Endothelial cell of umbilical vein (primary cell): Measurements from ENCODE around the gene RNGTT.

ENCODE experiments used
- EZH2 ChIP-seq: IDR thresholded peaks from 2 replicates; pipeline ENCODE4 v1.6.1; 2012; ENCODE audit warnings: borderline replicate concordance, low read depth, mild to moderate bottlenecking, moderate library complexity, low read length, inconsistent platforms; ENCODE audit not compliant: severe bottlenecking
- JUN ChIP-seq: IDR thresholded peaks from 2 replicates; pipeline ENCODE4 v1.6.1; 2011; ENCODE audit warnings: borderline replicate concordance, low read depth; ENCODE audit not compliant: insufficient read length, insufficient read depth
- MAX ChIP-seq: IDR thresholded peaks from 2 replicates; pipeline ENCODE4 v1.6.1; 2011; ENCODE audit not compliant: insufficient read depth, insufficient read length
- MYC ChIP-seq: IDR thresholded peaks from one replicate; pipeline ENCODE4 v1.6.1; 2011; ENCODE audit warnings: mild to moderate bottlenecking, low read depth, low read length
- POLR2A ChIP-seq: IDR thresholded peaks from 2 replicates; pipeline ENCODE4 v1.6.1; 2012; ENCODE audit warnings: low read depth, mild to moderate bottlenecking, control low read depth, low read length
- POLR2AphosphoS5 ChIP-seq: IDR thresholded peaks from 2 replicates; pipeline ENCODE4 v1.6.1; 2012; ENCODE audit warnings: low read depth, mild to moderate bottlenecking, control low read depth, low read length, moderate library complexity; ENCODE audit not compliant: insufficient read depth
- TF ChIP-seq, protein P1 (sequence below), 2 donors: IDR thresholded peaks; 1 replicate in 1 of 2; 2 replicates in 1 of 2; pipeline ENCODE4 v1.5.1; 2011; ENCODE audit warnings: low read length in 2 of 2, mild to moderate bottlenecking in 2 of 2, moderate library complexity in 2 of 2, control low read depth in 1 of 2, inconsistent platforms in 1 of 2, low read depth in 1 of 2; ENCODE audit not compliant: insufficient read depth in 1 of 2; ENCODE audit errors: extremely low read depth in 1 of 2

DNA sequence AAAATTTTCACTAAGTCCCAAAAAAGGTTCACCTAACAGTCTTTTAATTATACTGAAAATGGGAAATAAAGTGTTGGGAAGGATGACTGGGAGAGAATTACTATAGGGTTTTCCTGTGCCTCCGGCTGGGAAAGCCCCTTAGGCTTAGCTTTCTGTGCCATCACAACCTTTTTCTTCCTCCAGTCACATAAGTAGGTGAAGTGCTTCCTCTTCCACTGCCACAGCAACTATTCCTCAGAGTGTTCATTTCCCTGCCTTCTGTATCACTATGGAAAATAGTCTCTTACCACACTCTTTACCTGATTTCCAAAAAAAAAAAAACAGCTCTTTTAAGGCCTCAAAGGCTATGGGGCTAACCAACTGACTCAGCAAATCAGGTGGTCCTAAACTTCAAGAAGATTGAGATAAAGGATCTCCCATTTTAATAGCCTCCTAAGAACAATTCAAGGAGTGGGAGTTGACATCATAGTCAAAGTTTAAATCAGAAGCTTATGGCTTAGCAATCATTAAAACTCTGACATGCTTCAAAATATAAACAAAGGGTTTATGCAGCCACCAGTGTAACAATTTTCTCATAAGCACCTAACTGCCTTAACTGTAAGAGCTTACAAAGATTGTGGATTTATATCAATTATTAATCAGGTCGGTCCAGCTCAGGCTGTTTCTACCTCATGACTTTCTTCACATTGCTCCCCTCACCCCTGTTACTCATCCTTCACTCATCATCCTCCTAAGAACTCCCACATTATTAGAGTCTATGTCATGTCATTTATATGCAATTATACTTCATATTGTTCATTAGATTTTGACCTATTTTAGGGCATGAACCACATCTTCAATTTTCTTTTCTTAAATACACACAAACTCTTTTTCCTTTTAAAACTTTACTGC, 95.3 kb downstream of the RNGTT start:
- TF ChIP-seq POLR2A (no peak), POLR2AphosphoS5 (no peak), MAX (no peak), MYC (no peak), EZH2 (no peak), JUN (no peak)
- TF ChIP-seq, protein P1, sequence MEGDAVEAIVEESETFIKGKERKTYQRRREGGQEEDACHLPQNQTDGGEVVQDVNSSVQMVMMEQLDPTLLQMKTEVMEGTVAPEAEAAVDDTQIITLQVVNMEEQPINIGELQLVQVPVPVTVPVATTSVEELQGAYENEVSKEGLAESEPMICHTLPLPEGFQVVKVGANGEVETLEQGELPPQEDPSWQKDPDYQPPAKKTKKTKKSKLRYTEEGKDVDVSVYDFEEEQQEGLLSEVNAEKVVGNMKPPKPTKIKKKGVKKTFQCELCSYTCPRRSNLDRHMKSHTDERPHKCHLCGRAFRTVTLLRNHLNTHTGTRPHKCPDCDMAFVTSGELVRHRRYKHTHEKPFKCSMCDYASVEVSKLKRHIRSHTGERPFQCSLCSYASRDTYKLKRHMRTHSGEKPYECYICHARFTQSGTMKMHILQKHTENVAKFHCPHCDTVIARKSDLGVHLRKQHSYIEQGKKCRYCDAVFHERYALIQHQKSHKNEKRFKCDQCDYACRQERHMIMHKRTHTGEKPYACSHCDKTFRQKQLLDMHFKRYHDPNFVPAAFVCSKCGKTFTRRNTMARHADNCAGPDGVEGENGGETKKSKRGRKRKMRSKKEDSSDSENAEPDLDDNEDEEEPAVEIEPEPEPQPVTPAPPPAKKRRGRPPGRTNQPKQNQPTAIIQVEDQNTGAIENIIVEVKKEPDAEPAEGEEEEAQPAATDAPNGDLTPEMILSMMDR (IDR thresholded peaks at IDR 0.05; ENCODE audit: extremely low read depth in 1 of 2, insufficient read depth in 1 of 2, low read depth in 1 of 2, low read length in 2 of 2), result no peak
